ENCODE data around the gene KRT14.
"Not testable (repeated sequence)": the region's sequence is repeated elsewhere in the genome, so short reads cannot be mapped to it uniquely, and the experiment has no call there.

The KRT14 gene

GRCh38 chr17:41547378-41547841 lies 39.3 kb downstream of the KRT14 start:
- no peak for DNase-seq (ENCODE audit: low read depth)

- no peak for DNase-seq (ENCODE audit: low read depth)
Observed at GRCh38 chr17:41546819-41547218, 39.9 kb downstream of the KRT14 start.

GRCh38 chr17:41545829-41546410 lies 40.8 kb downstream of the KRT14 start:
- DNase-seq (ENCODE audit: low read depth), result no peak

GRCh38 chr17:41544935-41545334 lies 41.8 kb downstream of the KRT14 start:
- DNase-seq (ENCODE audit: low read depth), result no peak

- DNase-seq (ENCODE audit: low read depth), result no peak
Observed at GRCh38 chr17:41544491-41544892, 42.2 kb downstream of the KRT14 start.

GRCh38 chr17:41542786-41543185 lies 43.9 kb downstream of the KRT14 start:
- DNase-seq (ENCODE audit: low read depth), result not testable (repeated sequence)

GRCh38 chr17:41542357-41542756 lies 44.3 kb downstream of the KRT14 start:
- DNase-seq (ENCODE audit: low read depth), result no peak

GRCh38 chr17:41540921-41541625 lies 45.6 kb downstream of the KRT14 start:
- no peak for DNase-seq (ENCODE audit: low read depth)

GRCh38 chr17:41539979-41540701 lies 46.6 kb downstream of the KRT14 start:
- DNase-seq (ENCODE audit: low read depth), result no peak

- DNase-seq (ENCODE audit: low read depth), result no peak
Observed at GRCh38 chr17:41539071-41539492, 47.6 kb downstream of the KRT14 start.

GRCh38 chr17:41538565-41538991 lies 48.1 kb downstream of the KRT14 start:
- DNase-seq (ENCODE audit: low read depth), result no peak

- no peak for DNase-seq (ENCODE audit: low read depth)
Observed at GRCh38 chr17:41537990-41538389, 48.7 kb downstream of the KRT14 start.

GRCh38 chr17:41537614-41537954 lies 49.1 kb downstream of the KRT14 start:
- DNase-seq (ENCODE audit: low read depth), result no peak

GRCh38 chr17:41536741-41537613 lies 49.7 kb downstream of the KRT14 start:
- no peak for DNase-seq (ENCODE audit: low read depth)

- DNase-seq (ENCODE audit: low read depth), result no peak
Observed at GRCh38 chr17:41535764-41536481, 50.8 kb downstream of the KRT14 start.

- no peak for DNase-seq (ENCODE audit: low read depth)
Observed at GRCh38 chr17:41534899-41535546, 51.7 kb downstream of the KRT14 start.

- no peak for DNase-seq (ENCODE audit: low read depth)
Observed at GRCh38 chr17:41533613-41534012, 53.1 kb downstream of the KRT14 start.

GRCh38 chr17:41532947-41533570 lies 53.6 kb downstream of the KRT14 start:
- DNase-seq (ENCODE audit: low read depth), result no peak
